Activated B cell treated with CpG ODN at 0.5 μM for 24 hours (primary cell): ENCODE measurements around the gene NT5C1A. TPM values are rescaled to one million over a fixed set of nuclear protein-coding genes. Genes with fewer than 3 reads are reported as not detected.

Experiments used
- ATAC-seq: fragments of 200-7000 bp; cut with Tn5 transposase; one replicate; pipeline ENCODE4 v1.10.0; 2021; ENCODE audit warnings: low read depth, mild to moderate bottlenecking, moderate library complexity
- CTCF ChIA-PET: fragments of 350-600 bp; sonication (Branson Sonifier 250); formaldehyde crosslinking; loops from one replicate; lab custom pipeline; 2021; ENCODE audit warnings: antibody characterized with exemption; lab: Charles Lee
- POLR2A ChIA-PET: fragments of 350-600 bp; sonication (Branson Sonifier 250); formaldehyde crosslinking; loops from one replicate; lab custom pipeline; 2021; ENCODE audit warnings: antibody characterized with exemption; lab: Charles Lee
- DNase-seq: peaks from one replicate; pipeline ENCODE4 v3.0.0; 2022
- H3K27ac Mint-ChIP-seq: one replicate; pipeline ENCODE4 v1.8.0; 2020; ENCODE audit warnings: mixed read lengths
- H3K27me3 Mint-ChIP-seq: one replicate; pipeline ENCODE4 v1.8.0; 2021; ENCODE audit warnings: mixed read lengths
- H3K36me3 Mint-ChIP-seq: one replicate; pipeline ENCODE4 v1.8.0; 2021; ENCODE audit warnings: low read depth, mixed read lengths
- H3K4me1 Mint-ChIP-seq: one replicate; pipeline ENCODE4 v1.8.0; 2021; ENCODE audit warnings: mixed read lengths
- H3K4me3 Mint-ChIP-seq: one replicate; pipeline ENCODE4 v1.8.0; 2020; ENCODE audit warnings: mild to moderate bottlenecking, mixed read lengths
- H3K9me3 Mint-ChIP-seq: one replicate; pipeline ENCODE4 v1.8.0; 2020; ENCODE audit warnings: mixed read lengths
- intact Hi-C: fragments of 100-400 bp; cut with micrococcal nuclease; formaldehyde crosslinking; loops from one replicate; pipeline ENCODE4 v1.15.1; 2024
- total RNA-seq: library from RNA; stranded (reverse); gene quantifications from 2 replicates; pipeline ENCODE4 v1.2.3, GENCODE V29; 2022
- TF ChIP-seq, protein P1 (sequence below): fragments of 200-600 bp; IDR thresholded peaks from one replicate; pipeline ENCODE4 v1.8.0; 2022; ENCODE audit warnings: antibody characterized with exemption, mild to moderate bottlenecking

NT5C1A gene
- total RNA-seq, 1 donor from 2014 or later: not detected

DNA sequence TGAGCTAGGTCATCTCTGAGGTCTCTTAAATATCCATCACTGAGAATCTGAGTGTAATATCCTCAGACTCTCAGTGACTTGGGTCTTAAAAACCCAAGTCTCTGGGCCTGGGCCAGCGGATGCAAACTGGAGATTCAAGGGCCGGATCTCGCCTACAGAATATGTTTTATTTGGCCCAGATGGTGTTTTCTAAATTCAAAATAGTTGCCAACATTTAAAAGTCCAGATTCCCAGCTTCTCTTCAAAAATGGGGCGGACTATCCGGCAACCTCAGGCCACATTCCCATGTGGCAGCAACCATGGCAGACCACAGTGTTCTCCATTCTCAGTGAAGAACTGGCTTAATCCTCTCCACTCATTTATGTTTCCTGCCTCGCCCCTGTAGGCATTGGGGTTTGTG, 19.8 kb downstream of the NT5C1A start:
- TF ChIP-seq, protein P1, sequence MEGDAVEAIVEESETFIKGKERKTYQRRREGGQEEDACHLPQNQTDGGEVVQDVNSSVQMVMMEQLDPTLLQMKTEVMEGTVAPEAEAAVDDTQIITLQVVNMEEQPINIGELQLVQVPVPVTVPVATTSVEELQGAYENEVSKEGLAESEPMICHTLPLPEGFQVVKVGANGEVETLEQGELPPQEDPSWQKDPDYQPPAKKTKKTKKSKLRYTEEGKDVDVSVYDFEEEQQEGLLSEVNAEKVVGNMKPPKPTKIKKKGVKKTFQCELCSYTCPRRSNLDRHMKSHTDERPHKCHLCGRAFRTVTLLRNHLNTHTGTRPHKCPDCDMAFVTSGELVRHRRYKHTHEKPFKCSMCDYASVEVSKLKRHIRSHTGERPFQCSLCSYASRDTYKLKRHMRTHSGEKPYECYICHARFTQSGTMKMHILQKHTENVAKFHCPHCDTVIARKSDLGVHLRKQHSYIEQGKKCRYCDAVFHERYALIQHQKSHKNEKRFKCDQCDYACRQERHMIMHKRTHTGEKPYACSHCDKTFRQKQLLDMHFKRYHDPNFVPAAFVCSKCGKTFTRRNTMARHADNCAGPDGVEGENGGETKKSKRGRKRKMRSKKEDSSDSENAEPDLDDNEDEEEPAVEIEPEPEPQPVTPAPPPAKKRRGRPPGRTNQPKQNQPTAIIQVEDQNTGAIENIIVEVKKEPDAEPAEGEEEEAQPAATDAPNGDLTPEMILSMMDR: no peak
- ChIA-PET CTCF (interaction anchor here (5.5 kb wide), 1 partner anchor 46 kb away, joined by 63 read pairs; no protein-coding TSS in a partner anchor), POLR2A (no interaction called here)
- DNase-seq (no peak), ATAC-seq (no peak)
- no peaks in the 10 kb centered on the region for H3K36me3 Mint-ChIP-seq
- intact Hi-C loops: no loop called here
- H3K27me3 Mint-ChIP-seq: peaks cover 14% of the 10 kb centered on the region
- H3K4me3 Mint-ChIP-seq: no peak overlapping the region
- no peaks in the 10 kb centered on the region for H3K9me3 Mint-ChIP-seq
- H3K4me1 Mint-ChIP-seq: peaks cover 2% of the 10 kb centered on the region
- H3K27ac Mint-ChIP-seq: no peak overlapping the region

DNA sequence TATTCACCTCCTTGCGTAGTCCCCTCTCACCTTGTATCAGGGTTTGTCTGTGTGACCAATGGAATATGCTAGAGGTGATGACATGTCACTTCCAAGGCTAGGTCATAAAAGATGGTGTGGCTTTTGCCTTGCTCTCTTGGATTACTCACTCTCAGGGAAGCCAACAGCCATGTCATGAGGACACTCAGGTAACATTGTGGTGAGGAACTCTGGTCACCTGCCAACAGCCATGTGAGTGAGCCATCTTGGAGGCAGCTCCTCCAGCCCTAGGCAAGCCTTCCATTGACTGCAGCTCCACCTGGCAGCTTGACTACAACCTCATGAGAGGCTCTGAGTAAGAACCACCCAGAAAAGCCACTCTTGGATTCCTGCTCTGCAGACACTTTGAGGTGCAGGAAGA, 21.5 kb downstream of the NT5C1A start:
- ATAC-seq (no peak), DNase-seq (no peak)
- Mint-ChIP-seq H3K4me1 (peaks cover 2% of the 10 kb centered on the region), H3K9me3 (no peaks in the 10 kb centered on the region), H3K4me3 (no peak overlapping the region), H3K27ac (no peak overlapping the region), H3K36me3 (no peaks in the 10 kb centered on the region), H3K27me3 (peaks cover 12% of the 10 kb centered on the region)
- ChIA-PET CTCF (no interaction called here), POLR2A (no interaction called here)
- intact Hi-C loops: no loop called here
- TF ChIP-seq, protein P1: no peak

DNA sequence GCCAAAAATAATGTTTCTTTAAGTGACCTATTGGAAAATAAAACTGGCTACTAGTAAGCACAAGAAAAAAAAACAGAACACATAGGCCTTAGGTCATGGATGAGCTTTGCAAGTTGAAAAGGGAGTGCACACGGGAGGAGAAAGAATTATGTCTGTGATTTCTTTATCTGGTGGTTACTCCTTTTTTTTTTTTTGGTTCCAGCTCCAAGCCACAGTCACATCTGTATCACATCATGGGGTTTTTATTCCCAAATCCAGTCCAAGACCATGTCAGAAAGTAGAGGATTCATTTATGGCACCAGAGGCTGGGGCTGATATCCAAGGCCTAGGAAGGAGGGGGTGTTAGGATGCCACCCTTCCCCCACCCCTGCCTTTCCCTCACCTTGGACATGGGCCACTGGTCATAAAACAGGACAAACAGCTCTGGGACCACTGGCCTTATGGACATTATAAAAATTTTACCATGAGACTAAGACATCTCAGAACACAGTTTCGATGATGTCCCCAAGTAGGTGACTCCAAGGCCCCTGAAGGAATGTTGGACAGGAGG, 22.2 kb downstream of the NT5C1A start:
- POLR2A ChIA-PET: no interaction called here
- Mint-ChIP-seq H3K27me3 (peaks cover 9% of the 10 kb centered on the region), H3K4me1 (peaks cover 2% of the 10 kb centered on the region), H3K27ac (no peak overlapping the region), H3K4me3 (no peak overlapping the region), H3K9me3 (no peaks in the 10 kb centered on the region), H3K36me3 (no peaks in the 10 kb centered on the region)
- CTCF ChIA-PET: interaction anchor here (1.1 to 1.5 kb wide), 2 partner anchors 9 to 43 kb away, joined by 5 to 6 read pairs; no protein-coding TSS in a partner anchor
- intact Hi-C loops: no loop called here
- ATAC-seq (no peak), DNase-seq (no peak)
- TF ChIP-seq, protein P1: no peak

DNA sequence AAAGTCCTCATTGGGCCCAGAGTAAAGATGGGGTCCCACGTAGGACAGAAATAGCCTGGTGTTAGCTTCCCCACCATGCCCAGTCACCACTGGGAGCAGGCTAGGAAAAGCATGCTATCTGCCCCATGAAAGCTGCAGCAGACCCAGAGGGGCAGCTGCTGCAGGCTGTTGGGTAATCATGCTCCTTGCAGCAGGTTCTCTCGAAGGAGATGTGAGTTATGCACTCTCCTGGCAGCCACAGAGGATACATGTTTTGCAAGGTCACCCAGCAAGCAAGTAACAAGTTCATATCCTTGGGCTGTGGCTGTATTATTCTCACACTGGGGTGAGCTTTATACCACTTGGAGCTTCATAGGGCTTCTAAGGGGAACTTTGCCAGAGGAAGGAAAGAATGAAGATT, 23.4 kb downstream of the NT5C1A start:
- H3K4me1 Mint-ChIP-seq: peaks cover 2% of the 10 kb centered on the region
- TF ChIP-seq, protein P1: no peak
- H3K9me3 Mint-ChIP-seq: peaks cover 4% of the 10 kb centered on the region
- ChIA-PET CTCF (interaction anchor here (1.5 to 2.1 kb wide), 5 partner anchors 10 to 42 kb away, joined by 3 to 8 read pairs (median 6); no protein-coding TSS in a partner anchor), POLR2A (interaction anchor here (0.5 kb wide), 1 partner anchor 1088 kb away, joined by 3 read pairs; no protein-coding TSS in a partner anchor)
- intact Hi-C loops: no loop called here
- no peak overlapping the region for H3K4me3 Mint-ChIP-seq
- H3K27ac Mint-ChIP-seq: no peak overlapping the region
- DNase-seq (no peak), ATAC-seq (no peak)
- H3K27me3 Mint-ChIP-seq: peaks cover 2% of the 10 kb centered on the region
- H3K36me3 Mint-ChIP-seq: no peaks in the 10 kb centered on the region

- Mint-ChIP-seq H3K4me1 (no peaks in the 10 kb centered on the region), H3K36me3 (no peaks in the 10 kb centered on the region), H3K9me3 (peaks cover 4% of the 10 kb centered on the region), H3K27me3 (no peaks in the 10 kb centered on the region), H3K27ac (no peak overlapping the region), H3K4me3 (no peak overlapping the region)
- CTCF ChIA-PET: interaction anchor here (1.0 to 2.1 kb wide), 6 partner anchors 11 to 41 kb away, joined by 3 to 8 read pairs (median 4); no protein-coding TSS in a partner anchor
- ATAC-seq: no peak
- intact Hi-C loops: no loop called here
- POLR2A ChIA-PET: no interaction called here
- TF ChIP-seq, protein P1: no peak
- no peak for DNase-seq
These were observed 24.7 kb downstream of the NT5C1A start for GRCh38 chr1:39647247-39647646.
